AG04450 (cell line): ENCODE results near the gene HHEX. TPM values are rescaled to one million over a fixed set of nuclear protein-coding genes. Genes with fewer than 3 reads are reported as not detected.
"Not testable (repeated sequence)": the region's sequence is repeated elsewhere in the genome, so short reads cannot be mapped to it uniquely, and the experiment has no call there.

Experiments
- CTCF ChIA-PET: fragments of 300-600, 350-600 bp; formaldehyde crosslinking; extraction: SDS; loops from one replicate; lab custom pipeline; 2022; ENCODE audit warnings: antibody characterized with exemption, inconsistent platforms; lab: Charles Lee
- POLR2A ChIA-PET: fragments of 350-600 bp; formaldehyde crosslinking; extraction: SDS; loops from one replicate; lab custom pipeline; 2021; ENCODE audit warnings: antibody characterized with exemption, inconsistent platforms; lab: Yijun Ruan, JAX
- DNase-seq: peaks from one replicate; pipeline ENCODE4 v3.0.0-alpha.2; 2011; ENCODE audit warnings: low read depth, low spot score
- H3K27ac ChIP-seq: one replicate; pipeline ENCODE4 v1.5.1; 2012; ENCODE audit warnings: low read depth, low read length, control low read depth
- H3K27me3 ChIP-seq: one replicate; pipeline ENCODE4 v1.6.0; 2012; ENCODE audit warnings: low read length; ENCODE audit not compliant: control insufficient read depth, insufficient read depth
- H3K4me3 ChIP-seq: 2 replicates; pipeline ENCODE4 v1.5.1; 2011; ENCODE audit warnings: mild to moderate bottlenecking, low read depth, low read length, control low read depth
- H3K9me3 ChIP-seq: 2 replicates; pipeline ENCODE4 v1.5.1; 2012; ENCODE audit warnings: low read length; ENCODE audit not compliant: control insufficient read depth, insufficient read depth
- polyA plus RNA-seq: library from polyadenylated mRNA; depleted of rRNA; stranded (reverse); fragments of >200 nt; gene quantifications from 2 replicates; pipeline ENCODE4 v1.2.3, GENCODE V29; 2011; rRNA removed
- small RNA-seq: library from RNA; depleted of rRNA; stranded (forward); fragments of <200 nt; gene quantifications from one replicate; pipeline ENCODE3, GENCODE V24; 2012; ENCODE audit warnings: low read depth; ENCODE audit not compliant: insufficient read length
- TF ChIP-seq, protein P1 (sequence below): IDR thresholded peaks from 2 replicates; pipeline ENCODE4 v1.5.1; 2011; ENCODE audit warnings: low read depth, low read length, control low read depth, inconsistent platforms

The HHEX gene
- polyA plus RNA-seq, 1 experiment = 14.0 TPM

DNA sequence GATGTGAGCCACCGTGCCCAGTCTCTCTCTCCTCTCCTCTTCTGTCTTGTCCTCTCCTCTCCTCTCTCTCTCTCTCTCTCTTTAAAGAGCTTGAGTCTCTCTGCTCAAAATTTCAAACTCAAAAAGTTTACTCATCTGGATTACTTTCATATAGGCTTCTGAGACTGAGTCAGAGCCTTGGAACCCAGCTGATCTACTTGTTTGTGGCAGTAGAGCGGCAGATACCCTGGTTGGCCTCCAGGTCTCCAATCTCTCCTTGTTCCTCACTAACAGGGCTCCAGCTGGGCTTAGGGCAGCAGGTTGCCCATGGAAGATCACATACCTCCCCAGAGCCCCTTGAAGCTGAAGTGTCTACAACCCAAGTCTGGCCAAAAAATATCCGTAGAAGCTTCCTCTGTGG is 51.0 kb downstream of the HHEX start:
- Histone ChIP-seq H3K4me3 (no peak overlapping the region), H3K27me3 (no peaks in the 10 kb centered on the region), H3K9me3 (no peaks in the 10 kb centered on the region), H3K27ac (no peak overlapping the region)
- ChIA-PET CTCF (interaction anchor here (1.1 kb wide), 1 partner anchor 15 kb away, joined by 3 read pairs; no protein-coding TSS in a partner anchor), POLR2A (interaction anchor here (0.6 to 0.9 kb wide), 2 partner anchors 13 to 128 kb away, joined by 3 to 8 read pairs; no protein-coding TSS in a partner anchor)
- TF ChIP-seq, protein P1, sequence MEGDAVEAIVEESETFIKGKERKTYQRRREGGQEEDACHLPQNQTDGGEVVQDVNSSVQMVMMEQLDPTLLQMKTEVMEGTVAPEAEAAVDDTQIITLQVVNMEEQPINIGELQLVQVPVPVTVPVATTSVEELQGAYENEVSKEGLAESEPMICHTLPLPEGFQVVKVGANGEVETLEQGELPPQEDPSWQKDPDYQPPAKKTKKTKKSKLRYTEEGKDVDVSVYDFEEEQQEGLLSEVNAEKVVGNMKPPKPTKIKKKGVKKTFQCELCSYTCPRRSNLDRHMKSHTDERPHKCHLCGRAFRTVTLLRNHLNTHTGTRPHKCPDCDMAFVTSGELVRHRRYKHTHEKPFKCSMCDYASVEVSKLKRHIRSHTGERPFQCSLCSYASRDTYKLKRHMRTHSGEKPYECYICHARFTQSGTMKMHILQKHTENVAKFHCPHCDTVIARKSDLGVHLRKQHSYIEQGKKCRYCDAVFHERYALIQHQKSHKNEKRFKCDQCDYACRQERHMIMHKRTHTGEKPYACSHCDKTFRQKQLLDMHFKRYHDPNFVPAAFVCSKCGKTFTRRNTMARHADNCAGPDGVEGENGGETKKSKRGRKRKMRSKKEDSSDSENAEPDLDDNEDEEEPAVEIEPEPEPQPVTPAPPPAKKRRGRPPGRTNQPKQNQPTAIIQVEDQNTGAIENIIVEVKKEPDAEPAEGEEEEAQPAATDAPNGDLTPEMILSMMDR = 0 out of 2 replicates have a peak, but pooled peaks have one; percentile 13
- no peak for DNase-seq

DNA sequence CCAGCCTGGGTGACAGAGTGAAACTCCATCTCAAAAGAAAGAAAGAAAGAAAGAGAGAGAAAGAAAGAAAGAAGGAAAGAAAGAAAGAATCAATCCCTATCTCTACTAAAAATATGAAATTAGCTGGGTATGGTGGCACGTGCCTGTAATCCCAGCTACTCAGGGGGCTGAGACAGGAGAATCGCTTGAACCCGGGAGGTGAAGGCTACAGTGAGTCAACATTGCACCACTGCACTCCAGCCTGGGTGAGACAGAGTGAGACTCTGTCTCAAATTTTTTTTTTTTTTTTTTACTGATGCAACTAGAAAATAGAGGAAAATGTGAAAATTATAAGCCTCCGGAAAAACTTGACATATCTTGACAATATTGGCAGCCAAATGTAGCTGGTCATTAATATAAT is 52.0 kb downstream of the HHEX start:
- DNase-seq, H3K27ac ChIP-seq, H3K4me3 ChIP-seq, POLR2A ChIA-PET, H3K27me3 ChIP-seq, H3K9me3 ChIP-seq: not testable (repeated sequence)
- CTCF ChIA-PET = interaction anchor here (0.6 kb wide), 1 partner anchor 245 kb away, joined by 3 read pairs; no protein-coding TSS in a partner anchor

DNA sequence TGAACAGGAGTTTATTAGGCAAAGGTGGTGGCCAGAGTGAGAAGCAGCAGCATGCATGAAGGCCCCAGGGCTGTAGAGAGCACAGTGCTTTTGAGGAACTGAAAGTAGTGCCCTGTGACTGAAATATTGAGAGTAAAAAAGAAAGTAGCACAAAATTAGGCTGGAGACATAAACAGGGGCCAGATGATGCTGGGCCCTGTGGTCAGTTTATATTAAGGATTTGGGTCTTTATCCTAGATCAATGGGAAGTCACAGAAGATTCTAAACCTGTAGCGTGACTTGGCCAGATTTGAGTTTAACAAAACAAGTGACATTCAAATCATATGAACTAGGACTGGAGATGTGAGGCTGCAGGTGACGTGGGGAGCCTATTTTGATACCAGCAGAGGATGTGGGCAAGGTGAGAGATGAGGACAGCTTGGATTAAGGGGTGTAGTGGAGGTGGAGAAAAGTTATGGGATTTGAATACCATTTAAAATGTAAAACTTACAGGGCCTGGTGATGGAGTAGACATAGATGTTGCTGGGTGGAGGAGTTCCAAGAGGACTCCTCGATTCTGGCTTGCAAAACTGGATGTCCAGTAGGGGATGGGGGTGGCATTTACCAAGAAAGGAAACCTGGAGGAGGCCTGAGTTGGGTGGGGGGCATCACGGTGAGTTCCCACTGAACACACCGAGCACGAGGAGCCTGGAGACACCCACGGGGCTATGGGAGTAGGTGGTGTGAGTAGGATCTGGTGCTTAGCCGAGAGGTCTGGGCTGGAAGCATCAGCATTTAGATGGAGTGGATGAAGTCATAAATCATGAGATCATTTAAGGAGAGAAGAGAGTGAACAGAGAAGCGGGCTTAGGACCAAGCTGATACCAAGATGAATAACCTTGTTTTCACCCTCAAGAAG is 52.8 kb downstream of the HHEX start:
- Histone ChIP-seq H3K9me3 (no peaks in the 10 kb centered on the region), H3K27ac (no peak overlapping the region), H3K27me3 (no peaks in the 10 kb centered on the region), H3K4me3 (no peak overlapping the region)
- ChIA-PET POLR2A (no interaction called here), CTCF (interaction anchor here (0.5 to 1.3 kb wide), 3 partner anchors 44 to 298 kb away, joined by 3 to 5 read pairs (median 3); no protein-coding TSS in a partner anchor)
- no peak for DNase-seq
- TF ChIP-seq, protein P1 = no peak

Small RNA genes within 50 kb of the gene (small RNA-seq; reads per million reads assigned to genes)
- gene RF00019 (not detected), gene RN7SL644P (not detected)

Other genes with a start within 250 kb of the HHEX start
- gene IDE, start 115.9 kb upstream of the HHEX start, polyA plus RNA-seq = 31.2 and 39.0 TPM in 2 replicates
- 5.2 and 7.6 TPM in 2 replicates for gene KIF11, start 96.8 kb upstream of the HHEX start, polyA plus RNA-seq
- gene EXOC6, start 158.6 kb downstream of the HHEX start, polyA plus RNA-seq = 17.7 and 21.8 TPM in 2 replicates